NCI-H2029 (cell line): ENCODE data around the gene PLEKHA4.
A peak's percentile ranks its signal among the peaks of the same experiment; 100 is the strongest.

Source experiments
- DNase-seq: peaks from one replicate; lab custom pipeline; 2025; lab: John Stamatoyannopoulos, UW

PLEKHA4 gene

GRCh38 chr19:48826606-48827020 lies 41.8 kb downstream of the PLEKHA4 start:
- DNase-seq = peak; percentile 33

- no peak for DNase-seq
Measured at GRCh38 chr19:48822514-48822913, 45.9 kb downstream of the PLEKHA4 start.

- no peak for DNase-seq
Measured at GRCh38 chr19:48821633-48822032, 46.8 kb downstream of the PLEKHA4 start.

- DNase-seq = peak; percentile 99
Measured at GRCh38 chr19:48819366-48819816, 49.0 kb downstream of the PLEKHA4 start.

GRCh38 chr19:48818234-48818820 lies 50.1 kb downstream of the PLEKHA4 start:
- DNase-seq = peak; percentile 99

GRCh38 chr19:48817585-48818124 lies 50.8 kb downstream of the PLEKHA4 start:
- DNase-seq = peak; percentile 34

GRCh38 chr19:48815870-48816501 lies 52.4 kb downstream of the PLEKHA4 start:
- peak; percentile 56 for DNase-seq

GRCh38 chr19:48814895-48815294 lies 53.5 kb downstream of the PLEKHA4 start:
- DNase-seq = no peak

GRCh38 chr19:48813123-48813913 lies 55.1 kb downstream of the PLEKHA4 start:
- no peak for DNase-seq

GRCh38 chr19:48812094-48812929 lies 56.1 kb downstream of the PLEKHA4 start:
- peak; percentile 85 for DNase-seq

- no peak for DNase-seq
Measured at GRCh38 chr19:48810151-48810550, 58.3 kb downstream of the PLEKHA4 start.

GRCh38 chr19:48807590-48808308 lies 60.7 kb downstream of the PLEKHA4 start:
- no peak for DNase-seq

- DNase-seq = peak; percentile 17
Measured at GRCh38 chr19:48806818-48807589, 61.4 kb downstream of the PLEKHA4 start.

GRCh38 chr19:48806518-48806817 lies 61.9 kb downstream of the PLEKHA4 start:
- no peak for DNase-seq

- DNase-seq = no peak
Measured at GRCh38 chr19:48805452-48805851, 63.0 kb downstream of the PLEKHA4 start.

- DNase-seq = no peak
Measured at GRCh38 chr19:48804496-48804895, 63.9 kb downstream of the PLEKHA4 start.

- DNase-seq = no peak
Measured at GRCh38 chr19:48802623-48803022, 65.8 kb downstream of the PLEKHA4 start.

- no peak for DNase-seq
Measured at GRCh38 chr19:48799358-48800300, 68.8 kb downstream of the PLEKHA4 start.

GRCh38 chr19:48798937-48799336 lies 69.5 kb downstream of the PLEKHA4 start:
- no peak for DNase-seq
